HEK293T (cell line): Measurements from ENCODE around the gene CDH2.

Experiments
- FOXK2 ChIP-seq: fragments of 450-650 bp; IDR thresholded peaks from 2 replicates; pipeline ENCODE4 v1.6.1; 2016; ENCODE audit warnings: mild to moderate bottlenecking
- FOXM1 ChIP-seq: fragments of 450-650 bp; IDR thresholded peaks from 2 replicates; pipeline ENCODE4 v1.6.1; 2017; ENCODE audit warnings: mild to moderate bottlenecking, borderline replicate concordance
- TARDBP ChIP-seq: fragments of 450-650 bp; IDR thresholded peaks from 2 replicates; pipeline ENCODE4 v1.6.1; 2016

GRCh38 chr18:28041366-28041765 is 135.6 kb downstream of the CDH2 start:
- TF ChIP-seq FOXM1 (no peak), TARDBP (no peak), FOXK2 (no peak)
